Mesodermal cell (in vitro differentiated cells): ENCODE data around the gene TULP3.
A peak's percentile ranks its signal among the peaks of the same experiment; 100 is the strongest.

ENCODE experiments used
- H3K27ac ChIP-seq: 2 replicates; pipeline ENCODE4 v1.7.0; 2013; ENCODE audit warnings: mild to moderate bottlenecking, low read depth, low read length, moderate library complexity; ENCODE audit not compliant: severe bottlenecking
- H3K36me3 ChIP-seq: 2 replicates; pipeline ENCODE4 v1.7.1; 2013; ENCODE audit warnings: mild to moderate bottlenecking, low read length, moderate library complexity; ENCODE audit not compliant: control insufficient read depth, insufficient read depth
- H3K4me1 ChIP-seq: one replicate; pipeline ENCODE4 v1.7.1; 2013; ENCODE audit warnings: mild to moderate bottlenecking, low read length; ENCODE audit not compliant: insufficient read depth, control insufficient read depth, poor library complexity, severe bottlenecking
- H3K4me3 ChIP-seq: 2 replicates; pipeline ENCODE4 v1.7.0; 2013; ENCODE audit warnings: low read length, control low read depth, mild to moderate bottlenecking; ENCODE audit not compliant: insufficient read depth, poor library complexity, severe bottlenecking; ENCODE audit errors: extremely low read depth
- H3K9me3 ChIP-seq: 2 replicates; pipeline ENCODE4 v1.7.1; 2013; ENCODE audit warnings: mild to moderate bottlenecking, low read length, moderate library complexity; ENCODE audit not compliant: control insufficient read depth
- WGBS, 2 experiments: methylation state at CpG; one replicate each; pipeline ENCODE4 v1.1.5; 2013; ENCODE audit warnings: missing lambda C conversion rate in 2 of 2; ENCODE audit not compliant: insufficient coverage in 2 of 2; 5-methylcytosine and 5-hydroxymethylcytosine counted together

The TULP3 gene

GRCh38 chr12:2955888-2956287, 65.2 kb downstream of the TULP3 start:
- Histone ChIP-seq H3K36me3 (no peaks in the 10 kb centered on the region), H3K4me1 (peaks cover 10% of the 10 kb centered on the region), H3K9me3 (no peaks in the 10 kb centered on the region), H3K27ac (no peak overlapping the region), H3K4me3 (no peak overlapping the region)
- WGBS, 2 experiments, result 90 to 100% methylated on average over 1 of the region's 1 CpG

- H3K9me3 ChIP-seq, result no peaks in the 10 kb centered on the region
- H3K4me1 ChIP-seq, result peaks cover 16% of the 10 kb centered on the region
- WGBS, 2 experiments, result 75 to 83% methylated on average over 5 to 11 of the region's 11 CpGs
- peak overlapping the region; percentile 53 for H3K4me3 ChIP-seq
- peak overlapping the region; percentile 57 for H3K27ac ChIP-seq
- H3K36me3 ChIP-seq, result no peaks in the 10 kb centered on the region
These were observed 67.2 kb downstream of the TULP3 start for GRCh38 chr12:2957816-2958431.

GRCh38 chr12:2958432-2959191, 67.9 kb downstream of the TULP3 start:
- Histone ChIP-seq H3K4me3 (peak overlapping the region; percentile 53), H3K4me1 (peaks cover 23% of the 10 kb centered on the region), H3K9me3 (no peaks in the 10 kb centered on the region), H3K27ac (peak overlapping the region; percentile 57), H3K36me3 (no peaks in the 10 kb centered on the region)
- 1% methylated on average over 27 to 46 of the region's 48 CpGs for WGBS, 2 experiments

GRCh38 chr12:2959192-2959504, 68.5 kb downstream of the TULP3 start, which contains the start of gene TEAD4:
Gene TEAD4 (plus strand): TSS chr12:2959397.
- Histone ChIP-seq H3K9me3 (no peaks in the 10 kb centered on the region), H3K4me1 (peaks cover 28% of the 10 kb centered on the region), H3K27ac (peak within 1 kb of the TSS; percentile 89), H3K36me3 (no peaks in the 10 kb centered on the region), H3K4me3 (peak within 1 kb of the TSS; percentile 60)
- 0 to 1% methylated on average over 24 to 27 of the region's 50 CpGs for WGBS, 2 experiments

- H3K9me3 ChIP-seq, result no peaks in the 10 kb centered on the region
- peaks cover 34% of the 10 kb centered on the region for H3K4me1 ChIP-seq
- 0% methylated on average over 78 to 79 of the region's 104 CpGs for WGBS, 2 experiments
- H3K36me3 ChIP-seq, result peaks cover 3% of the 10 kb centered on the region
- H3K27ac ChIP-seq, result peak overlapping the region; percentile 89
- H3K4me3 ChIP-seq, result peak overlapping the region; percentile 60
These were observed 69.1 kb downstream of the TULP3 start for GRCh38 chr12:2959505-2960389.

GRCh38 chr12:2960390-2960956, 69.8 kb downstream of the TULP3 start:
- 1 to 4% methylated on average over 13 of the region's 18 CpGs for WGBS, 2 experiments
- Histone ChIP-seq H3K9me3 (no peaks in the 10 kb centered on the region), H3K4me3 (peak overlapping the region; percentile 60), H3K27ac (no peak overlapping the region), H3K4me1 (peaks cover 36% of the 10 kb centered on the region), H3K36me3 (peaks cover 4% of the 10 kb centered on the region)

- H3K27ac ChIP-seq, result no peak overlapping the region
- peaks cover 8% of the 10 kb centered on the region for H3K36me3 ChIP-seq
- 2 to 6% methylated on average over 4 of the region's 10 CpGs for WGBS, 2 experiments
- no peaks in the 10 kb centered on the region for H3K9me3 ChIP-seq
- peaks cover 36% of the 10 kb centered on the region for H3K4me1 ChIP-seq
- H3K4me3 ChIP-seq, result peak overlapping the region; percentile 60
These were observed 70.4 kb downstream of the TULP3 start for GRCh38 chr12:2960996-2961616.

- 52% methylated on average over 4 of the region's 5 CpGs; no CpG with 5 or more reads in 1 of the 2 experiments for WGBS, 2 experiments
- H3K36me3 ChIP-seq, result peaks cover 10% of the 10 kb centered on the region
- H3K4me3 ChIP-seq, result peak overlapping the region; percentile 60
- H3K4me1 ChIP-seq, result peaks cover 36% of the 10 kb centered on the region
- no peak overlapping the region for H3K27ac ChIP-seq
- no peaks in the 10 kb centered on the region for H3K9me3 ChIP-seq
These were observed 71.0 kb downstream of the TULP3 start for GRCh38 chr12:2961705-2962104.

GRCh38 chr12:2963154-2963759, 72.6 kb downstream of the TULP3 start:
- no peaks in the 10 kb centered on the region for H3K9me3 ChIP-seq
- H3K27ac ChIP-seq, result peak overlapping the region; percentile 90
- H3K36me3 ChIP-seq, result peaks cover 19% of the 10 kb centered on the region
- H3K4me1 ChIP-seq, result peaks cover 26% of the 10 kb centered on the region
- 15 to 39% methylated on average over 3 to 7 of the region's 9 CpGs for WGBS, 2 experiments
- peak overlapping the region; percentile 28 for H3K4me3 ChIP-seq
